IMR-90 (cell line): Measurements from ENCODE around the gene LRRC2. TPM values are rescaled to one million over a fixed set of nuclear protein-coding genes. Genes with fewer than 3 reads are reported as not detected.

Source experiments
- ATAC-seq: fragments of 200-7000 bp; cut with Tn5 transposase; 2 replicates; pipeline ENCODE4 v1.9.1; 2020; ENCODE audit warnings: low read depth, mild to moderate bottlenecking, moderate library complexity
- BruUV-seq: library from RNA; stranded (reverse); fragments of 400-500 nt; replicated peaks from 2 replicates; lab custom pipeline; 2021; lab: Mats Ljungman, UMichigan
- CTCF ChIA-PET: fragments of 300-600 bp; formaldehyde crosslinking; extraction: SDS; loops from one replicate; lab custom pipeline; 2021; ENCODE audit warnings: antibody characterized with exemption; lab: Yijun Ruan, JAX
- POLR2A ChIA-PET: fragments of 300-600 bp; sonication (Branson Sonifier 250); formaldehyde crosslinking; loops from one replicate; lab custom pipeline; 2022; ENCODE audit warnings: antibody characterized with exemption; ENCODE audit not compliant: unreplicated experiment; lab: Charles Lee
- DNase-seq: peaks from one replicate; pipeline ENCODE4 v3.0.0; 2013
- H2AFZ ChIP-seq: replicated peaks from 2 replicates; pipeline ENCODE3; 2013; ENCODE audit warnings: low read length, mild to moderate bottlenecking; ENCODE audit not compliant: poor library complexity
- H2AK5ac ChIP-seq: 2 replicates; pipeline ENCODE4 v1.6.1; 2013; ENCODE audit warnings: low read depth, low read length, inconsistent platforms
- H2AK9ac ChIP-seq: replicated peaks from 2 replicates; pipeline ENCODE3; 2013; ENCODE audit warnings: mild to moderate bottlenecking, low read depth, low read length, moderate library complexity; ENCODE audit not compliant: poor library complexity
- H2BK120ac ChIP-seq: 2 replicates; pipeline ENCODE4 v1.6.1; 2013; ENCODE audit warnings: low read depth, low read length, inconsistent platforms
- H2BK15ac ChIP-seq: 3 replicates; pipeline ENCODE4 v1.6.1; 2013; ENCODE audit warnings: low read depth, low read length, inconsistent platforms
- H2BK20ac ChIP-seq: 2 replicates; pipeline ENCODE4 v1.6.1; 2013; ENCODE audit warnings: low read depth, mild to moderate bottlenecking, inconsistent platforms, low read length, moderate library complexity
- H2BK5ac ChIP-seq: 2 replicates; pipeline ENCODE4 v1.6.1; 2013; ENCODE audit warnings: mild to moderate bottlenecking, low read depth, low read length, inconsistent platforms; ENCODE audit not compliant: poor library complexity, severe bottlenecking
- H3K14ac ChIP-seq: replicated peaks from 2 replicates; pipeline ENCODE4 v1.6.1; 2013; ENCODE audit warnings: low read depth, low read length, inconsistent platforms
- H3K18ac ChIP-seq: 2 replicates; pipeline ENCODE4 v1.6.1; 2013; ENCODE audit warnings: low read depth, low read length, control low read depth
- H3K23ac ChIP-seq: 2 replicates; pipeline ENCODE4 v1.6.1; 2013; ENCODE audit warnings: low read depth, low read length, inconsistent platforms
- H3K27ac ChIP-seq: 2 replicates; pipeline ENCODE4 v1.5.1; 2013; ENCODE audit warnings: mild to moderate bottlenecking, control low read depth, low read length; ENCODE audit not compliant: insufficient read depth
- H3K27me3 ChIP-seq: 2 replicates; pipeline ENCODE4 v1.6.1; 2013; ENCODE audit warnings: low read length; ENCODE audit not compliant: control insufficient read depth, insufficient read depth
- H3K36me3 ChIP-seq: 2 replicates; pipeline ENCODE4 v1.6.1; 2013; ENCODE audit warnings: low read length, mixed read lengths; ENCODE audit not compliant: control insufficient read depth, insufficient read depth
- H3K4ac ChIP-seq: 2 replicates; pipeline ENCODE4 v1.6.1; 2013; ENCODE audit warnings: low read depth, low read length, inconsistent platforms
- H3K4me1 ChIP-seq: 2 replicates; pipeline ENCODE4 v1.6.1; 2013; ENCODE audit warnings: low read length, mixed read lengths; ENCODE audit not compliant: control insufficient read depth, insufficient read depth
- H3K4me2 ChIP-seq: 2 replicates; pipeline ENCODE4 v1.6.1; 2013; ENCODE audit warnings: low read depth, mild to moderate bottlenecking, control low read depth, low read length, moderate library complexity
- H3K4me3 ChIP-seq: 2 replicates; pipeline ENCODE4 v1.5.1; 2013; ENCODE audit warnings: low read depth, mild to moderate bottlenecking, control low read depth, low read length, moderate library complexity; ENCODE audit not compliant: insufficient read depth
- H3K56ac ChIP-seq: 2 replicates; pipeline ENCODE4 v1.6.1; 2013; ENCODE audit warnings: low read length, inconsistent platforms; ENCODE audit not compliant: insufficient read depth; ENCODE audit errors: extremely low read depth
- H3K79me1 ChIP-seq, 2 experiments: 2 replicates each; pipeline ENCODE4 v1.6.1; 2013; ENCODE audit warnings: low read length in 2 of 2, inconsistent platforms in 1 of 2, low read depth in 1 of 2
- H3K9ac ChIP-seq: 2 replicates; pipeline ENCODE4 v1.6.1; 2013; ENCODE audit warnings: low read depth, low read length, control low read depth
- H3K9me1 ChIP-seq: 2 replicates; pipeline ENCODE4 v1.6.1; 2013; ENCODE audit warnings: low read length, inconsistent platforms; ENCODE audit not compliant: insufficient read depth
- H3K9me3 ChIP-seq: 2 replicates; pipeline ENCODE4 v1.6.1; 2013; ENCODE audit warnings: low read length; ENCODE audit not compliant: control insufficient read depth, insufficient read depth
- H4K20me1 ChIP-seq: 2 replicates; pipeline ENCODE4 v1.6.1; 2013; ENCODE audit warnings: low read length, inconsistent platforms; ENCODE audit not compliant: insufficient read depth
- H4K5ac ChIP-seq: 2 replicates; pipeline ENCODE4 v1.6.1; 2013; ENCODE audit warnings: mild to moderate bottlenecking, low read depth, low read length, control low read depth
- H4K8ac ChIP-seq, 2 experiments: 2 replicates each; pipeline ENCODE4 v1.6.1; 2013; ENCODE audit warnings: low read depth in 2 of 2, low read length in 2 of 2, control low read depth in 1 of 2, inconsistent platforms in 1 of 2
- H4K91ac ChIP-seq: 2 replicates; pipeline ENCODE4 v1.6.1; 2013; ENCODE audit warnings: low read depth, low read length, inconsistent platforms; ENCODE audit not compliant: insufficient read depth
- BHLHE40 ChIP-seq: fragments of 150-350 bp; IDR thresholded peaks from 2 replicates; pipeline ENCODE4 v1.6.1; 2016; ENCODE audit warnings: mild to moderate bottlenecking, low read depth, low read length
- CHD1 ChIP-seq: IDR thresholded peaks from 2 replicates; pipeline ENCODE4 v1.6.1; 2012; ENCODE audit warnings: low read depth, low read length, improper control_type of control experiment
- FOS ChIP-seq: fragments of 150-350 bp; IDR thresholded peaks from 2 replicates; pipeline ENCODE4 v1.6.1; 2016; ENCODE audit warnings: low read depth, low read length
- MAFK ChIP-seq: IDR thresholded peaks from 2 replicates; pipeline ENCODE4 v1.6.1; 2012; ENCODE audit warnings: low read depth, low read length, improper control_type of control experiment
- MAZ ChIP-seq: IDR thresholded peaks from 2 replicates; pipeline ENCODE4 v1.6.1; 2012; ENCODE audit warnings: low read depth, mild to moderate bottlenecking, low read length, improper control_type of control experiment, moderate library complexity, borderline replicate concordance
- NFE2L2 ChIP-seq: fragments of 150-350 bp; IDR thresholded peaks from 2 replicates; pipeline ENCODE4 v1.6.1; 2016; ENCODE audit warnings: low read depth, mild to moderate bottlenecking, low read length
- POLR2A ChIP-seq: IDR thresholded peaks from 2 replicates; pipeline ENCODE4 v1.6.1; 2012; ENCODE audit warnings: mild to moderate bottlenecking, low read depth, low read length
- RCOR1 ChIP-seq: IDR thresholded peaks from 2 replicates; pipeline ENCODE4 v1.6.1; 2012; ENCODE audit warnings: mild to moderate bottlenecking, low read length, improper control_type of control experiment; ENCODE audit not compliant: insufficient replicate concordance
- RFX5 ChIP-seq: IDR thresholded peaks from 2 replicates; pipeline ENCODE4 v1.8.0; 2012; ENCODE audit warnings: low read depth, mild to moderate bottlenecking, low read length, moderate library complexity
- SMC3 ChIP-seq: fragments of 150-350 bp; IDR thresholded peaks from 2 replicates; pipeline ENCODE4 v1.6.1; 2016; ENCODE audit warnings: low read depth, mild to moderate bottlenecking, antibody characterized with exemption, low read length, moderate library complexity
- WGBS, 2 experiments: methylation state at CpG; one replicate each; pipeline versions ENCODE4 v1.1.5 to v1.1.7; 2013; ENCODE audit warnings: missing lambda C conversion rate in 2 of 2; ENCODE audit not compliant: insufficient read length in 1 of 2; ENCODE audit errors: extremely low coverage in 2 of 2; 5-methylcytosine and 5-hydroxymethylcytosine counted together
- dilution Hi-C: fragments of 300-500 bp; cut with HindIII; formaldehyde crosslinking; loops from one replicate; pipeline ENCODE4 v1.14.3; 2018; ENCODE audit warnings: low sequenced_read_pairs; ENCODE audit not compliant: unreplicated experiment
- in situ Hi-C: fragments of 300-500 bp; cut with MboI; formaldehyde crosslinking; loops from 3 replicates; pipeline ENCODE4 v1.14.3; 2019; ENCODE audit warnings: low sequenced_read_pairs, inconsistent platforms, mixed read lengths
- intact Hi-C: fragments of 100-400 bp; cut with micrococcal nuclease; formaldehyde crosslinking; loops from 2 replicates; pipeline ENCODE4 v1.10.0; 2022
- polyA plus RNA-seq, 3 experiments: library from polyadenylated mRNA; depleted of rRNA; stranded (reverse); fragments of >200 nt; gene quantifications; 2 replicates each; pipeline ENCODE4 v1.2.3, GENCODE V29; 2012; ENCODE audit warnings: low replicate concordance in 1 of 3
- total RNA-seq: library from RNA; depleted of rRNA; stranded (reverse); fragments of >200 nt; gene quantifications from 2 replicates; pipeline ENCODE4 v1.2.3, GENCODE V29; 2012
- TF ChIP-seq, protein P1 (sequence below): fragments of 150-350 bp; IDR thresholded peaks from 2 replicates; pipeline ENCODE4 v1.6.1; 2016; ENCODE audit warnings: low read depth, mild to moderate bottlenecking, low read length, moderate library complexity, borderline replicate concordance
- TF ChIP-seq, protein P2 (sequence below): conservative IDR thresholded peaks from 2 replicates; pipeline ENCODE4 v1.5.1; 2012; ENCODE audit warnings: mild to moderate bottlenecking, low read depth, low read length, improper control_type of control experiment

Gene LRRC2
- total and polyA plus RNA-seq, 2 of the 4 experiments (the other 2 are of a cell fraction) = 2.9 to 4.1 TPM

DNA sequence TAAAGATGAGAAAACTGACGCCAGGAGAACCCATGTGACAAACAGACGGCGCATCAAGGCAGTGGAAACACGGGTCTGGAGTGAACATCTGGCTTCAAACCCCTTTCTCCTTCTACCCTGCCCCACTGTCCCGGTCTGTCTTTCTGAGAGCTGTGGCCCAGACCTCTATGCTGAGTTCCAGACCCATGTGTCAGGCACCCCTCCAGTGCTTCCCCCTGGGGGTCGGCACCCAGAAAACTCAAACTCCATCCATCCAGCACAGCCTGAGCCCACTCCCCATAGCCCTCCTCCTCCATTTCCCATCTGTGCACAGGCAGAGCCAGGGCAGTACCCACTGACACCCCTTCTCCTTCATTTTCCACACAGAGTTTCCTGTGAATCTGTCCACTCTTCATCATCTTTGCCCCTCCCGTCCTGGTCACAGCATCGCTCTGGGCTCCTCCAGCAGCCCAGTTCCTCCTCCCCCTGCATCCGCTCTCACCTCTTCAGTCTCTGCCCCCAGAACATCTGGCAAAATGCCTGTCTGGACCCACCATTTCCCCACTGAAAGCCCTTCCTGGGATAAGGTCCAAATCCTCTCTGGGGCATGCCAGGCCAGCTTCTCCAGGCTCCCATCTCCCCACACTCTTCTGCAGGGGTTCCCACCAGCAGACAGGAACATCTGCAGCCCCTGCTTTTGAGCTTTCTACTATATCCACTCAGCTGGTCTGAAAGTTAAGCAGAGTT lies 49.1 kb upstream of the LRRC2 start:
- Histone ChIP-seq H2AFZ (no peak overlapping the region), H3K4me1 (no peaks in the 10 kb centered on the region; the same call in 1 of the 2 replicates), H3K36me3 (no peaks in the 10 kb centered on the region), H4K20me1 (no peaks in the 10 kb centered on the region), H2BK5ac (no peak overlapping the region), H3K23ac (no peak overlapping the region), H3K27me3 (peaks cover 36% of the 10 kb centered on the region), H3K18ac (no peak overlapping the region), H2BK20ac (no peak overlapping the region), H2AK9ac (no peak overlapping the region), H3K79me1 (no peaks in the 10 kb centered on the region), H4K8ac (no peak overlapping the region), H2BK15ac (no peak overlapping the region), H4K91ac (no peak overlapping the region), H3K9me3 (no peaks in the 10 kb centered on the region), H3K9me1 (no peaks in the 10 kb centered on the region), H3K4me2 (no peak overlapping the region), H2AK5ac (no peak overlapping the region), H3K9ac (no peak overlapping the region), H3K4ac (no peak overlapping the region), H3K56ac (no peak overlapping the region), H4K5ac (no peak overlapping the region), H3K4me3 (no peak overlapping the region), H3K14ac (no peak overlapping the region), H2BK120ac (no peak overlapping the region), H3K27ac (no peak overlapping the region)
- TF ChIP-seq RFX5 (no peak), RCOR1 (no peak), POLR2A (no peak), MAFK (no peak), CHD1 (no peak), MAZ (no peak), BHLHE40 (no peak), SMC3 (no peak), FOS (no peak), NFE2L2 (no peak)
- TF ChIP-seq, protein P1, sequence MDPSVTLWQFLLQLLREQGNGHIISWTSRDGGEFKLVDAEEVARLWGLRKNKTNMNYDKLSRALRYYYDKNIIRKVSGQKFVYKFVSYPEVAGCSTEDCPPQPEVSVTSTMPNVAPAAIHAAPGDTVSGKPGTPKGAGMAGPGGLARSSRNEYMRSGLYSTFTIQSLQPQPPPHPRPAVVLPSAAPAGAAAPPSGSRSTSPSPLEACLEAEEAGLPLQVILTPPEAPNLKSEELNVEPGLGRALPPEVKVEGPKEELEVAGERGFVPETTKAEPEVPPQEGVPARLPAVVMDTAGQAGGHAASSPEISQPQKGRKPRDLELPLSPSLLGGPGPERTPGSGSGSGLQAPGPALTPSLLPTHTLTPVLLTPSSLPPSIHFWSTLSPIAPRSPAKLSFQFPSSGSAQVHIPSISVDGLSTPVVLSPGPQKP = no peak
- TF ChIP-seq, protein P2, sequence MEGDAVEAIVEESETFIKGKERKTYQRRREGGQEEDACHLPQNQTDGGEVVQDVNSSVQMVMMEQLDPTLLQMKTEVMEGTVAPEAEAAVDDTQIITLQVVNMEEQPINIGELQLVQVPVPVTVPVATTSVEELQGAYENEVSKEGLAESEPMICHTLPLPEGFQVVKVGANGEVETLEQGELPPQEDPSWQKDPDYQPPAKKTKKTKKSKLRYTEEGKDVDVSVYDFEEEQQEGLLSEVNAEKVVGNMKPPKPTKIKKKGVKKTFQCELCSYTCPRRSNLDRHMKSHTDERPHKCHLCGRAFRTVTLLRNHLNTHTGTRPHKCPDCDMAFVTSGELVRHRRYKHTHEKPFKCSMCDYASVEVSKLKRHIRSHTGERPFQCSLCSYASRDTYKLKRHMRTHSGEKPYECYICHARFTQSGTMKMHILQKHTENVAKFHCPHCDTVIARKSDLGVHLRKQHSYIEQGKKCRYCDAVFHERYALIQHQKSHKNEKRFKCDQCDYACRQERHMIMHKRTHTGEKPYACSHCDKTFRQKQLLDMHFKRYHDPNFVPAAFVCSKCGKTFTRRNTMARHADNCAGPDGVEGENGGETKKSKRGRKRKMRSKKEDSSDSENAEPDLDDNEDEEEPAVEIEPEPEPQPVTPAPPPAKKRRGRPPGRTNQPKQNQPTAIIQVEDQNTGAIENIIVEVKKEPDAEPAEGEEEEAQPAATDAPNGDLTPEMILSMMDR = no peak
- BruUV-seq = no TSS peak
- 56% methylated on average over 9 of the region's 9 CpGs; no CpG with 5 or more reads in 1 of the 2 experiments for WGBS, 2 experiments
- no peak for DNase-seq
- CTCF ChIA-PET = no interaction called here
- POLR2A ChIA-PET = no interaction called here
- no peak for ATAC-seq
- dilution Hi-C loops = no loop called here
- intact Hi-C loops = no loop called here
- in situ Hi-C loops = no loop called here
